GM12873 (cell line): ENCODE results near the gene MXRA8.

Experiments
- TF ChIP-seq, protein P1 (sequence below): IDR thresholded peaks from 2 replicates; pipeline ENCODE4 v1.5.1; 2012; ENCODE audit warnings: low read depth, mild to moderate bottlenecking, moderate library complexity, low read length, control low read depth; ENCODE audit not compliant: insufficient read depth; ENCODE audit errors: missing control alignments

MXRA8 gene

DNA sequence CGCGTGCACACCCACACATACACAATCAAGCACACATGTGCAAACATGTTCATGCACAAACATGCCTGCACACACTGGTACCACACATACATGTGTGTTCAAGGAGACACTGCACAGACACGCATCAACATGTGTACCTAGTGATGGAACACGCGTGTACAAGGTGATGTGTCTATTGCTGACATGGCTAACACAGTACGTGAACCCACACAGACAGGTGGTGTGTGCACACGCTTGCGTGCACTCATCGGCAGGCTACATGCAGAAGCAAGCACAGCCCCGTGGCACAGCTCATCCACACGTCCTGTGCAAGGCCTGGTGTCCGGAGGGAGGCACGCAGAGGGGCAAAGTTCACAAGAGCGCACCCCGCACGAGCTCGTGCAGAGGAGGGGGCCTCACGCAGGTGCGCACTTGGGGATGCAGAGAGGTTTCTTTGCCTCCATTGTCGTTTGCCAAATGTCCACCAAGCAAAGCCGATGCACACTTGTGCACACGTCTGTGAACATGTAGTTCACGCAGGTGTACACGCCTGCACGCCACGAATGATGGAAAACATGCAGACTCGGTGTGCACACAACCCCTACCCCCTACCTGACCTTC, 51.6 kb downstream of the MXRA8 start:
- TF ChIP-seq, protein P1, sequence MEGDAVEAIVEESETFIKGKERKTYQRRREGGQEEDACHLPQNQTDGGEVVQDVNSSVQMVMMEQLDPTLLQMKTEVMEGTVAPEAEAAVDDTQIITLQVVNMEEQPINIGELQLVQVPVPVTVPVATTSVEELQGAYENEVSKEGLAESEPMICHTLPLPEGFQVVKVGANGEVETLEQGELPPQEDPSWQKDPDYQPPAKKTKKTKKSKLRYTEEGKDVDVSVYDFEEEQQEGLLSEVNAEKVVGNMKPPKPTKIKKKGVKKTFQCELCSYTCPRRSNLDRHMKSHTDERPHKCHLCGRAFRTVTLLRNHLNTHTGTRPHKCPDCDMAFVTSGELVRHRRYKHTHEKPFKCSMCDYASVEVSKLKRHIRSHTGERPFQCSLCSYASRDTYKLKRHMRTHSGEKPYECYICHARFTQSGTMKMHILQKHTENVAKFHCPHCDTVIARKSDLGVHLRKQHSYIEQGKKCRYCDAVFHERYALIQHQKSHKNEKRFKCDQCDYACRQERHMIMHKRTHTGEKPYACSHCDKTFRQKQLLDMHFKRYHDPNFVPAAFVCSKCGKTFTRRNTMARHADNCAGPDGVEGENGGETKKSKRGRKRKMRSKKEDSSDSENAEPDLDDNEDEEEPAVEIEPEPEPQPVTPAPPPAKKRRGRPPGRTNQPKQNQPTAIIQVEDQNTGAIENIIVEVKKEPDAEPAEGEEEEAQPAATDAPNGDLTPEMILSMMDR = no peak

DNA sequence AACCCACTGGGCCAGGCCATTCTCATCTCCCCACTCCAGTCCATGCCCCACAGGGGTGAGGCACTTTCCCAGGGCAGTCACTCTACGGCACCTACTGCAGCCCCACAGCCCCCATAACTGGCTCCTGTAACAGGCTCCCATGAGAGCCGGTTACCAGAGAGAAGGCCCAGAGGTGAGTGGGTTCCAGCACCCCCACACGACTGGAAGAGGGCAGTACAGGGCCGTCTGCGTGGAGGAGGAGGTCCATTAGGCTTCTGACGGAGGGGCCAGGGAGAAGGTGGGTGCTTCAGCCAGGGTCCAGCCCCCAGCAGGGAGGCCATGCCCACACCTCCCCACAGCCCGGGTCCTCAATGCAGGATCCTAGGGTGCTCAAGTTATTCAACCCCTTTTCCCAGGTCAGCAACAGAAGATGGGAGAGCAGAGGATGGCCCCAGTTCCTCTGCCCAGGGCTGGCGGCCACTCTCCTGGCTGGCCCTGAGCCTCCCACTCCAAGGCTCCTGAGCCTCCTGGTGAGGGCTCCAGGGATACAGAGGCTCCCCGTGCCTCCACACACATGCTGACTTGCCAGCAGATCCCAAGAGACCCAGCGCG, 52.2 kb downstream of the MXRA8 start:
- TF ChIP-seq, protein P1 = peak; percentile 54

DNA sequence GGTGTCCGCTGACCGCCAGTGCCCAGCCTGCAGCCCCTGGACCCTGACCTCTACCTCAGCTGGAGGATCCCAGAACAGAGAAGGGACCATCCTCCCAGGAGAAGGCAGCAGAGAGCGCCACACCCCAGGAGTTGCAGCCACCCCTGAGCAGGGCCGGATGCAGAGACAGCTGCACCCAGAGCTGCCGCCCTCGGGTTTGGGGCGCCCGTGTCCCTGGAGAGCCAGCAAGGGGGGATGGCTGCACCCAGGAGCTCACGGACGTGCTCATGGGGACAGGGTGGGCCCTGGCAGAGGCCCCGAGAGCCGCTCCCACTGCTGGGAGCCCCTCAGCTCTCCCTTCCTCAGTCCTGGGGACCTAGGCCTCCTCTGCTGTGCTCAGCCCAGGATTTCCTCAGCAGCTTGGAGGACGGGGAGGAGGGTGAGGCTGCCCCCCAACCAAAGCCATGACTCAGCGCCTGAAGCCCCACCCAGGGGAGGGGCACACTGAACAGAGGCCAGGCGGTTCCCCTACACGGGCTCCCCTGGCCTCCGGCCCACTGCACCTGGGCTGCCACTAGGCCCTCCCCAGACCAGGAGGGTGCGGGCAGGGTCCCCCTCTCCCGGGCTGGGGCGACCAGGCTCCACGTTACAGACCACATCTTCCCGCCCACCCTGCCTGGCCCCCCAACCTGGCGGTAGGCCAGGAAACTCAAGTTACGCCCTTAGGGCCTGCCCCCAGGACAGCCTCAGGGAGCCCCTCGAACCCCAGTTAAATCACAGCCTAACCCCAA, 52.9 kb downstream of the MXRA8 start:
- TF ChIP-seq, protein P1 = peak; percentile 28

DNA sequence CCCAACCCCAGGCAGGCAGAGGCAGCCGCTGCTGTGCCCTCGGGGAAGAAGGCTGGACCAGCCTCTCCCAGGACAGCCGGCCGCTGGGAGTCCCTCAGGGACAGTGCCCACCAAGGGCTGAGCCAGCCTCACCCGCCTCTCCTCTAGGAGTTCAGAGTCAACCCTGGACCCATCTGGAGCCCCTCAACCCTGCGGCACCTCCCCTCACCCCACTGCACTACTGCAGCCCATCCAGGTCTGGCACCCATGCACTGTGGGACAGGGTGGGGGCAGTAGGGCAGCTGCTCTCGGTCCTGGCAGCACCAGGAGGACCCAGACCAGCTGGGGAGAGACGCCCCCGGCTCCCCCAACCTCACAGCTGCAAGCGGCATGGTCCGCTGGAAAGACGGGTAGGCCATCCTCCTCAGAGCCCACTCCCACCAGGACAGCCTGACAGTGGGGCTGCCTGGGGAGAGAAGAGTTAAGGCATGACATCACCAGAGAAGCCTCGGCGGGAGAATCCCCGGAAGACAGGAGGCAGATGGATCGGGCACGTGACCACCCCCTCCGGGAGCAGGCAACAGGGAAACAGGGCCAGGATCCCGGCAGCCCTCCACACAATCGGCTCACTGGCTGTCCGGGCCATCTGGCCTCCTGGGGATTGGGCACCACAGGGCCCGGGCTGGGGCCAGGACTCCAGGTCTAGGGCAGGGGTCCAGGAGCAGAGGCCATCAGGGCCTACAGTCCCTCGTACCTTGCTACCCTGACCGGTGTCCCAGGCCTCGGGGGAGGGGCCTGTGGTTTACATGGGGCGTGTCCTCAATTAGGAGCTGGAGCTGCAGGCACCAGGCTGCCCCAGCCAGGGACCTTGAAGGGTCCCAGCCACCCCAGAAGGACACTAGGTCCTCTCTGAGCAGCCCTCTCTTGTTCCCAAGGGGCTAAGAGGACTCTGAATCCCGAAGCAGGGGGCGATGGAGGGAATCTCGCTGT, 53.7 kb downstream of the MXRA8 start:
- TF ChIP-seq, protein P1 = no peak

DNA sequence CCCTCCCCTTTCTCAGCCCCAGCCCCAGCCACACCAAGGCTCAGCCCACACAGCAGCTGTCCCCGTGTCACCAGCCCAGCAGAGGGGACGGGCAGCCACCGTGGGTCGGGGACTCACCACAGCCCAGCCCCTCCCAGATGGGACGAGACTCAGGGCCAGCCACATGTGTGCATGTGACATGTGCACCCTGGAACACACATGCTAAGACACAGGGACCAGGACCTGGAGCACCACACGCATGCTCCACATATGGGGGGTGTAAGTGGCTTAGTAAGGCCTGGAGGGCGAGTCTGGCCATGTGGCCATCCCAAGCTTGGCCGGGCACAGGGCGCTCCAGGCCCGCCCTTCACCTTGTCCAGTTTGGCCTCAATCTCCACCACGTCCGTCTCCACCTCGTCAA, 54.6 kb downstream of the MXRA8 start:
- TF ChIP-seq, protein P1 = no peak

DNA sequence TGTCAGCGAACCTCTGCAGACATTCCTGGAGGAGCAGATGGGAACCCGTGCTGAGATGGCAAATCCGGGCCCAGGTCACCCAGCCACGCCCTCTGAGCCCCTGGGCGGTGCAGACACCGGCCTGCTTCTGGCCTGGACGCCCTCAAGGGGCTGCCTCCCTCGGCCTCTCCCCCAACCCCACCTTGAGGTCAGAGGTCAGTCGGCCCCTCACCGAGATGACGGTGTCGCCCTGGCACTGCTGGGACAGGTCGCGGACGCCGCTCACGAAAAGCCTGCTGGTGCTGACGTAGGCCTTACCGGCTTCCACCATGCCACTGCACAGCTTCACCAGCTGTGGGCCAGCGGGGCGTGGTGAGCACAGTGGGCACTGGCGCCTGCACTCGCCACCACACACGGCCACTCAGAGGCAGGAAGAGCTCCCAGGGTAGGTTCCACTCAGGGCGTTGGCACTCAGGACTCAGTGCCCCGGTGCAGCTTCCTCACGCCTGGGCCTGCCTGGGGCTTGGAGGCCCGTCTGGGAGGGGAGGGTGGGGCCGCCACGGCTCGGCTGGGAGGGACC, 55.3 kb downstream of the MXRA8 start:
- TF ChIP-seq, protein P1 = no peak
